Breast epithelium (tissue), 3 donors: ENCODE data around the gene PHC2.

Source experiments
- CTCF ChIP-seq, 3 donors: fragments of 450-650 bp; IDR thresholded peaks; one replicate each; pipeline ENCODE4 v1.5.1; 2016 to 2017; ENCODE audit warnings: antibody characterized with exemption in 3 of 3, mild to moderate bottlenecking in 3 of 3, moderate library complexity in 3 of 3
- POLR2A ChIP-seq: fragments of 450-650 bp; IDR thresholded peaks from one replicate; pipeline ENCODE4 v1.6.1; 2016; ENCODE audit warnings: antibody characterized with exemption, mild to moderate bottlenecking, moderate library complexity

DNA sequence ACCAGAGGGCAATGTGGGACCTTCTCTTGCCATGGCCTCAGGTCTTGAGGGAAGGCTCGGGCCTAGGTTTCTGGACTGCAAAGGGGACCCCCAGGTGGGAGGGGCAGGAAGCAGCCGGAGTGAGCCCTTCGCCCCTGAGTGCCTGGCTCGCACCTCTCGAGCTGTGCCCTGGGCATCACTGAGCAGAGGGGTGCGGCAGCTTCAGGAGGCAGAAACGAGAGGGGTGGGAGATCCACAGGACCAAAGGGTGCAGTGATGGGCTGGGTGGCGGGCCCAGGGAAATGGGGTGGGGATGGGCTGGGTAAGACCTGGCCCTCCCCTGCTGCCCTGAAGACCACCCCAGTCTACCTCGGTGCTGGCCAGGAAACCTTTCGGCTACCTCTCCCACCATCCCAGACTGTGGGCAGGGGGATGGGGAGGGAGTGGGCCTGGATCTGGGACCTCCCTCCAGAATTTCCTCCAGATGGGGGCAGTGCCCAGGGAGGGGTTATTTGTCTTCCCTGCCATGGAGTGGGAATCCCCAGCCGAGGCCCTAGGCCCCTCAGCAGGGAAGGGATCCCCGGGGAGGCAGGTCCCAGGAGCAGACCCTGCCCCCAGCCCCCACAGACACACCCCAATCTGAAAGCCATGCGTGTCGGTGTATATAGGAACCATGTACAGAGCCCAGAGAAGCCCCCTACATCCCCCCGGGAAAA, 131.3 kb downstream of the PHC2 start:
- TF ChIP-seq POLR2A (no peak), CTCF (IDR thresholded peaks at IDR 0.05) (no peak)
